ENCODE results near the gene LRRFIP1. TPM values are rescaled to one million over a fixed set of nuclear protein-coding genes. Genes with fewer than 3 reads are reported as not detected.
"Not testable (repeated sequence)": the region's sequence is repeated elsewhere in the genome, so short reads cannot be mapped to it uniquely, and the experiment has no call there.

Gene LRRFIP1
- total RNA-seq, 1 donor from 2014 or later, result 37.1 TPM

DNA sequence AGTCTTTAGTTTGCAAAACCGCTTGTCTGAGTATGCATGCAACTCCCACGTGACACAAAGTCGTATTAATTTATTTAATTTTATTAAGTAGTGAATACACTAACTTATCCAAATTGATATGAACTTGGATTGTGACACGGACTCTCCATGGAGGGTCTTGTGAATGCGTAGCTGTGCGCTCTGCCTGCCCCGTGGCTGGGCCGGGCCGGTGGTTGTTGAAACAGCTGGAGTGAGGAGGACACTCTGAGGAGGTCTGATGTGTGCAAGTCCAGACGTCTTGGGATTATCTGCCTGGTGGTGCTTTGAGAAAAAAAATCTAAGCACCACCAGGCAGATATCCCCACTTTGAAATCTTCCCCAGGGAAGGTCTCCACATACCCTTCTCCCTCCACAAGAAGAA lies 130.2 kb downstream of the LRRFIP1 start:
- no peaks in the 10 kb centered on the region for H3K9me3 Mint-ChIP-seq
- no peaks in the 10 kb centered on the region for H3K4me1 Mint-ChIP-seq
- no peak for DNase-seq (ENCODE audit: low read depth, low spot score)
- no peak for TF ChIP-seq CTCF (conservative IDR thresholded peaks at IDR 0.05)
- H3K36me3 Mint-ChIP-seq (ENCODE audit: low read depth), result peaks cover 31% of the 10 kb centered on the region
- H3K4me3 Mint-ChIP-seq, result no peak overlapping the region
- H3K27ac Mint-ChIP-seq (ENCODE audit: unreplicated experiment), result no peak overlapping the region
- H3K27me3 Mint-ChIP-seq (ENCODE audit: low read depth), result no peaks in the 10 kb centered on the region

- Mint-ChIP-seq H3K27ac (ENCODE audit: unreplicated experiment) (no peak overlapping the region), H3K27me3 (ENCODE audit: low read depth) (no peaks in the 10 kb centered on the region), H3K4me3 (no peak overlapping the region), H3K36me3 (ENCODE audit: low read depth) (peaks cover 34% of the 10 kb centered on the region), H3K4me1 (no peaks in the 10 kb centered on the region), H3K9me3 (no peaks in the 10 kb centered on the region)
- DNase-seq (ENCODE audit: low read depth, low spot score), result no peak
- no peak for TF ChIP-seq CTCF (conservative IDR thresholded peaks at IDR 0.05)
Measured at GRCh38 chr2:237758185-237758584, 130.8 kb downstream of the LRRFIP1 start.

GRCh38 chr2:237759176-237759575 lies 131.8 kb downstream of the LRRFIP1 start:
- TF ChIP-seq CTCF (conservative IDR thresholded peaks at IDR 0.05), result no peak
- no peaks in the 10 kb centered on the region for H3K27me3 Mint-ChIP-seq (ENCODE audit: low read depth)
- no peaks in the 10 kb centered on the region for H3K9me3 Mint-ChIP-seq
- H3K36me3 Mint-ChIP-seq (ENCODE audit: low read depth), result peaks cover 38% of the 10 kb centered on the region
- no peak for DNase-seq (ENCODE audit: low read depth, low spot score)
- no peak overlapping the region for H3K27ac Mint-ChIP-seq (ENCODE audit: unreplicated experiment)
- H3K4me1 Mint-ChIP-seq, result no peaks in the 10 kb centered on the region
- H3K4me3 Mint-ChIP-seq, result no peak overlapping the region

DNA sequence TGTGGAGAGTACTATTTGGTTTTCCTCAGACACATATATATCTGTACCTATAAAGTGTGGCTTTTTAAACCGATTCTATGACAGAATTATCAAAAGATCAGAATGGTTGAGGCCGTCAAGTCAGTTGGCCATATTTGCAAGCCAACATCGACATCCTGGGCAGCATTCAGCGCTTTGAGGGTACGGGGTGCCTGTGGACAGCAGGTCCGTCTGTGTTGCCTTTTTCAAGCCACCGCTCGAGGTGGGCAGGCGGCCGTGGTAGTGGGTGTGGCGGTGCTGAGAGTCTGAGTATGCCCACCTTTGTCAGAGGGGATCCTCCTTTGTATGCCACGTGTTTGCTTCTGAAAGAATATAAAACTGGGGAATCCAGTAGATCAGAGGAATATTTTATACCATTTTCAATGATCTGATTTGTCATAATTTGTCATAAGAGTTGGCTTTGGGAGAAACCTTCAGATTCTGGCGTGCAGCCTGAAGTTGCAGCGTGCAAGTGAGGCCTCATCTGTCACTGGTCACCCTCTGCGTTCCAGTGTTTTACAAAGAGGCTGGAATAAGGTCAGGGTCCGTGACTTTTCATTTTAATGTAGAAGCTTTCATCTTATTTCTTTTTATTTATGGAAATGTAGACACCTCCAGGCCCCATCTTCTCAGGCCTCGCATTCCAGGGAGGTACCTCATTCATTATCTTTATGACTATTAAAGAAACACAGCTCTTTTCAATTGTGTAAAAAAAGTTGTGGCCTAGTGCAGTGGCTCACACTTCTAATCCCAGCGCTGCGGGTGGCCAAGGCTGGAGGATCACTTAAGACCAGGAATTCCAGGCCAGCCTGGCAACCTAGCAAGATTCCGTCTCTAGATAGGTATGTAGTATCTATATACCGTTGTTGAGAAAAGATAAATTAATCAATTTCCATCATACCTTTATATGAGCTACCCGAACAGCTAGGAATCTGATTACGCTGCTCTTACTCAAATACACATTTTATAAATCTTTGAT lies 133.4 kb downstream of the LRRFIP1 start:
- TF ChIP-seq CTCF (conservative IDR thresholded peaks at IDR 0.05), result no peak
- H3K27ac Mint-ChIP-seq (ENCODE audit: unreplicated experiment), result no peak overlapping the region
- no peaks in the 10 kb centered on the region for H3K9me3 Mint-ChIP-seq
- DNase-seq (ENCODE audit: low read depth, low spot score), result no peak
- H3K27me3 Mint-ChIP-seq (ENCODE audit: low read depth), result no peaks in the 10 kb centered on the region
- H3K4me3 Mint-ChIP-seq, result no peak overlapping the region
- H3K4me1 Mint-ChIP-seq, result no peaks in the 10 kb centered on the region
- peaks cover 34% of the 10 kb centered on the region for H3K36me3 Mint-ChIP-seq (ENCODE audit: low read depth)

GRCh38 chr2:237762291-237763182 lies 135.2 kb downstream of the LRRFIP1 start:
- not testable (repeated sequence) for H3K4me1 Mint-ChIP-seq; H3K27me3 Mint-ChIP-seq (ENCODE audit: low read depth); H3K27ac Mint-ChIP-seq (ENCODE audit: unreplicated experiment); H3K4me3 Mint-ChIP-seq; H3K9me3 Mint-ChIP-seq; DNase-seq (ENCODE audit: low read depth, low spot score)
- H3K36me3 Mint-ChIP-seq (ENCODE audit: low read depth), result peaks cover 24% of the 10 kb centered on the region

All from neural crest cell (in vitro differentiated cells).